CD14-positive monocyte (primary cell): Measurements from ENCODE around the gene PATL1. TPM values are rescaled to one million over a fixed set of nuclear protein-coding genes. Genes with fewer than 3 reads are reported as not detected.

Experiments used
- DNase-seq, 3 donors: peaks; one replicate each; pipeline ENCODE4 v3.0.0-alpha.2; 2011 to 2022
- H2AFZ ChIP-seq: 2 replicates; pipeline ENCODE4 v1.6.0; 2012; ENCODE audit warnings: mild to moderate bottlenecking, low read depth, low read length, inconsistent platforms; ENCODE audit not compliant: insufficient read depth, poor library complexity, severe bottlenecking
- H3K27ac ChIP-seq, 2 donors: 1 replicate in 1 of 2; 2 replicates in 1 of 2; pipeline ENCODE4 v1.5.1; 2012 to 2013; ENCODE audit warnings: low read length in 2 of 2, control low read depth in 1 of 2, inconsistent platforms in 1 of 2, low read depth in 1 of 2, mild to moderate bottlenecking in 1 of 2
- H3K27me3 ChIP-seq, 2 donors: one replicate each; pipeline versions ENCODE4 v1.6.0 to v1.6.1; 2011 to 2013; ENCODE audit warnings: low read length in 2 of 2; ENCODE audit not compliant: control insufficient read depth in 2 of 2, insufficient read depth in 2 of 2
- H3K36me3 ChIP-seq, 2 donors: replicated peaks in 1 of 2; 1 replicate in 1 of 2; 2 replicates in 1 of 2; pipeline versions ENCODE4 v1.5.1 to v1.6.1; 2012 to 2013; ENCODE audit warnings: low read length in 2 of 2, control low read depth in 1 of 2, inconsistent platforms in 1 of 2, mild to moderate bottlenecking in 1 of 2; ENCODE audit not compliant: insufficient read depth in 2 of 2, control insufficient read depth in 1 of 2
- H3K4me1 ChIP-seq, 2 donors: 1 replicate in 1 of 2; 2 replicates in 1 of 2; pipeline versions ENCODE4 v1.5.1 to v1.6.1; 2012 to 2013; ENCODE audit warnings: low read length in 2 of 2, control low read depth in 1 of 2, inconsistent platforms in 1 of 2, mild to moderate bottlenecking in 1 of 2, moderate library complexity in 1 of 2; ENCODE audit not compliant: insufficient read depth in 2 of 2, control insufficient read depth in 1 of 2
- H3K4me2 ChIP-seq: replicated peaks from 2 replicates; pipeline ENCODE3; 2012; ENCODE audit warnings: low read length, moderate library complexity, mild to moderate bottlenecking; ENCODE audit not compliant: poor library complexity, severe bottlenecking; ENCODE audit errors: extremely low read depth
- H3K4me3 ChIP-seq, 3 experiments: fragments of 200-600 bp in 1 of 3; sonication (generic) in 1 of 3; replicated peaks in 1 of 3; 1 replicate in 2 of 3; 2 replicates in 1 of 3; pipeline ENCODE4 v1.5.1; 2011 to 2013; ENCODE audit warnings: low read length in 3 of 3, mild to moderate bottlenecking in 3 of 3, control low read depth in 2 of 3, low read depth in 2 of 3, inconsistent platforms in 1 of 3, moderate library complexity in 1 of 3
- H3K79me2 ChIP-seq: 2 replicates; pipeline ENCODE4 v1.6.0; 2012; ENCODE audit warnings: mild to moderate bottlenecking, control low read depth, inconsistent platforms, low read length, moderate library complexity; ENCODE audit not compliant: insufficient read depth
- H3K9ac ChIP-seq: 2 replicates; pipeline ENCODE4 v1.6.0; 2017; ENCODE audit warnings: low read length, mild to moderate bottlenecking; ENCODE audit not compliant: insufficient read depth, poor library complexity, severe bottlenecking
- H3K9me3 ChIP-seq, 2 donors: replicated peaks in 1 of 2; 1 replicate in 1 of 2; 2 replicates in 1 of 2; pipeline versions ENCODE4 v1.5.1 to v1.6.1; 2012 to 2013; ENCODE audit warnings: low read length in 2 of 2, control low read depth in 1 of 2; ENCODE audit not compliant: control insufficient read depth in 1 of 2, insufficient read depth in 1 of 2
- H4K20me1 ChIP-seq: 2 replicates; pipeline ENCODE4 v1.6.0; 2012; ENCODE audit warnings: mild to moderate bottlenecking, low read length, control low read depth, moderate library complexity; ENCODE audit not compliant: insufficient read depth
- H3K27ac Mint-ChIP-seq, 7 donors: one replicate each; pipeline ENCODE4 v1.8.0; 2020; ENCODE audit warnings: mild to moderate bottlenecking in 7 of 7, mixed read lengths in 7 of 7, moderate library complexity in 6 of 7, inconsistent platforms in 2 of 7
- H3K27me3 Mint-ChIP-seq, 3 donors: one replicate each; pipeline ENCODE4 v1.8.0; 2021 to 2022; ENCODE audit warnings: low read depth in 3 of 3, mild to moderate bottlenecking in 3 of 3, mixed read lengths in 3 of 3, moderate library complexity in 3 of 3, inconsistent platforms in 1 of 3
- H3K36me3 Mint-ChIP-seq, 2 donors: one replicate each; pipeline ENCODE4 v1.8.0; 2020; ENCODE audit warnings: mixed read lengths in 2 of 2, inconsistent platforms in 1 of 2, mild to moderate bottlenecking in 1 of 2
- H3K4me1 Mint-ChIP-seq: one replicate; pipeline ENCODE4 v1.8.0; 2020; ENCODE audit warnings: mild to moderate bottlenecking, mixed read lengths
- H3K4me3 Mint-ChIP-seq, 2 donors: one replicate each; pipeline ENCODE4 v1.8.0; 2020; ENCODE audit warnings: mild to moderate bottlenecking in 2 of 2, mixed read lengths in 2 of 2, moderate library complexity in 1 of 2
- H3K9me3 Mint-ChIP-seq, 7 donors: one replicate each; pipeline ENCODE4 v1.8.0; 2020 to 2022; ENCODE audit warnings: mixed read lengths in 7 of 7, mild to moderate bottlenecking in 6 of 7, moderate library complexity in 6 of 7, inconsistent platforms in 2 of 7
- CTCF ChIP-seq: fragments of 200-600 bp; IDR thresholded peaks from one replicate; pipeline ENCODE4 v1.8.0; 2022; ENCODE audit warnings: antibody characterized with exemption, mild to moderate bottlenecking
- WGBS: methylation state at CpG from one replicate; pipeline ENCODE4 v1.1.5; 2013; ENCODE audit warnings: missing lambda C conversion rate; ENCODE audit not compliant: insufficient coverage; 5-methylcytosine and 5-hydroxymethylcytosine counted together
- intact Hi-C, 2 donors: fragments of 100-400 bp; cut with micrococcal nuclease; formaldehyde crosslinking; loops; one replicate each; pipeline versions ENCODE4 v1.15.0 to v1.15.1; 2023
- polyA minus RNA-seq: library from RNA; depleted of rRNA, polyadenylated mRNA; stranded (reverse); fragments of >200 nt; gene quantifications from 2 replicates; pipeline ENCODE4 v1.2.3, GENCODE V29; 2012
- polyA plus RNA-seq, 3 donors: library from polyadenylated mRNA; depleted of rRNA in 1 of 3; unstranded in 2 of 3; stranded (reverse) in 1 of 3; fragments of 300-500 nt in 2 of 3; fragments of >200 nt in 1 of 3; fragmentation: Illumina TruSeq in 2 of 3; gene quantifications; 1 replicate in 2 of 3; 2 replicates in 1 of 3; pipeline ENCODE4 v1.2.3, GENCODE V29; 2012 to 2021
- total RNA-seq, 12 experiments: library from RNA in 1 of 12; stranded (reverse) in 1 of 12; fragments of 120-200 nt in 1 of 12; gene quantifications; one replicate each; pipeline ENCODE4 v1.2.4 and lab custom pipeline; 2013 to 2026; ENCODE audit warnings: mixed read lengths in 6 of 12, inconsistent platforms in 1 of 12

PATL1 gene
- total RNA-seq (2013): 13.2 TPM
- polyA plus RNA-seq (10 to 100 TPM in 1 of 3 donors, 1 to 10 TPM in 2; 4.1 to 49.3 (median 5.1) TPM), polyA minus RNA-seq (8.7 and 13.2 TPM in 2 replicates), total RNA-seq (lab: John Stamatoyannopoulos, UW) (31.9 to 102 (median 38.4) reads per million in 11 experiments)

GRCh38 chr11:59668950-59669610 lies at the start of gene PATL1:
Gene PATL1, minus strand, starts transcription at chr11:59669037. Its CDS starts 142 bp downstream, at chr11:59668895.
- Mint-ChIP-seq H3K27me3 (no peaks in the 10 kb centered on the region), H3K4me3 (peak within 1 kb of the TSS; percentile 90 to 97), H3K36me3 (peaks cover 20 to 27% of the 10 kb centered on the region in 2 donors), H3K27ac (peak within 1 kb of the TSS; percentile 99 to 100 (median 100)), H3K4me1 (peaks cover 34% of the 10 kb centered on the region), H3K9me3 (no peaks in the 10 kb centered on the region)
- Histone ChIP-seq H3K36me3 (peaks cover 27% of the 10 kb centered on the region in 2 donors), H3K4me1 (peaks cover 27 to 34% of the 10 kb centered on the region in 2 donors), H3K4me2 (peak within 1 kb of the TSS; percentile 90), H4K20me1 (peaks cover 34% of the 10 kb centered on the region), H3K9ac (peak within 1 kb of the TSS; percentile 91), H3K79me2 (peaks cover 43% of the 10 kb centered on the region), H2AFZ (peak within 1 kb of the TSS; percentile 87), H3K9me3 (no peaks in the 10 kb centered on the region), H3K27me3 (no peaks in the 10 kb centered on the region), H3K27ac (peak within 1 kb of the TSS; percentile 98 to 99), H3K4me3 (peak within 1 kb of the TSS; percentile 82 to 97 (median 92))
- intact Hi-C loops: loop anchor here (2.0 to 10.0 kb wide), 6 partner anchors 52 to 457 kb away; partner anchors contain the start of genes STX3 (in 2 of the 2), MPEG1 (in 1 of the 2), MRPL16 (in 1 of the 2) and OSBP (in 1 of the 2)
- peak; percentile 99 to 100 (median 99) for DNase-seq
- TF ChIP-seq CTCF: no peak
- under 1% methylated on average over 67 of the region's 68 CpGs for whole genome bisulfite sequencing

GRCh38 chr11:59716051-59716450 lies 47.2 kb upstream of the PATL1 start:
- Histone ChIP-seq H3K27ac (no peak overlapping the region), H4K20me1 (no peaks in the 10 kb centered on the region), H3K4me1 (no peaks in the 10 kb centered on the region), H3K9me3 (no peaks in the 10 kb centered on the region), H3K79me2 (no peaks in the 10 kb centered on the region), H3K27me3 (no peaks in the 10 kb centered on the region), H3K4me3 (no peak overlapping the region), H2AFZ (no peak overlapping the region), H3K36me3 (no peaks in the 10 kb centered on the region), H3K4me2 (no peak overlapping the region), H3K9ac (no peak overlapping the region)
- DNase-seq: no peak
- Mint-ChIP-seq H3K9me3 (peaks cover 0 to 2% (median 0%) of the 10 kb centered on the region in 7 donors), H3K27ac (no peak overlapping the region), H3K4me1 (peaks cover 2% of the 10 kb centered on the region), H3K36me3 (no peaks in the 10 kb centered on the region), H3K4me3 (no peak overlapping the region), H3K27me3 (peaks cover 4 to 11% (median 8%) of the 10 kb centered on the region in 3 donors)
- intact Hi-C loops: no loop called here
- no peak for TF ChIP-seq CTCF
- WGBS: no CpG with 5 or more reads among the region's 3 CpGs
